WI38 (cell line): ENCODE measurements around the gene CCT7.
"Not testable (repeated sequence)": the region's sequence is repeated elsewhere in the genome, so short reads cannot be mapped to it uniquely, and the experiment has no call there.

ENCODE experiments used
- H3K4me3 ChIP-seq: 2 replicates; pipeline ENCODE4 v1.5.1; 2011; ENCODE audit warnings: low read depth, mild to moderate bottlenecking, control low read depth, low read length
- CTCF ChIP-seq: IDR thresholded peaks from 2 replicates; pipeline ENCODE4 v1.5.1; 2012; ENCODE audit warnings: low read depth, mild to moderate bottlenecking, control low read depth, low read length

Gene CCT7

GRCh38 chr2:73233932-73234832 lies at the start of gene CCT7:
Gene CCT7, plus strand, starts transcription at chr2:73234308. Its CDS starts 71 bp downstream, at chr2:73234379.
- no peak for TF ChIP-seq CTCF
- peak within 1 kb of the TSS; percentile 93 for H3K4me3 ChIP-seq

GRCh38 chr2:73185965-73186364 lies 48.1 kb upstream of the CCT7 start:
- TF ChIP-seq CTCF, result no peak

GRCh38 chr2:73187549-73187948 lies 46.6 kb upstream of the CCT7 start:
- no peak overlapping the region for H3K4me3 ChIP-seq
- TF ChIP-seq CTCF, result no peak

More at GRCh38 chr2:73185965-73186364, 48.1 kb upstream of the CCT7 start:
- no peak overlapping the region for H3K4me3 ChIP-seq

GRCh38 chr2:73197579-73197978 lies 36.5 kb upstream of the CCT7 start:
- no peak overlapping the region for H3K4me3 ChIP-seq
- TF ChIP-seq CTCF, result no peak

- not testable (repeated sequence) for H3K4me3 ChIP-seq
These were observed 33.8 kb upstream of the CCT7 start for GRCh38 chr2:73200281-73200680.

GRCh38 chr2:73202156-73203054 lies 31.7 kb upstream of the CCT7 start, which contains the start of gene NOTO:
Gene NOTO, plus strand, starts transcription at chr2:73202574. Its CDS starts 93 bp downstream, at chr2:73202667.
- peak within 1 kb of the TSS; percentile 27; the same call in 1 of the 2 replicates for H3K4me3 ChIP-seq
- no peak for TF ChIP-seq CTCF

- TF ChIP-seq CTCF, result no peak
- H3K4me3 ChIP-seq, result no peak overlapping the region
These were observed 30.9 kb upstream of the CCT7 start for GRCh38 chr2:73203055-73203681.
